ENCODE results near the gene RABAC1. TPM values are rescaled to one million over a fixed set of nuclear protein-coding genes. Genes with fewer than 3 reads are reported as not detected.
A peak's percentile ranks its signal among the peaks of the same experiment; 100 is the strongest.

RABAC1 gene
- polyA plus RNA-seq, 4 donors, result 48.1 to 103 (median 66.2) TPM

- DNase-seq (ENCODE audit: low read depth in 4 of 4, low spot score in 3 of 4), result no peak
These were observed 31.5 kb upstream of the RABAC1 start for GRCh38 chr19:41990615-41991014.

- DNase-seq (ENCODE audit: low read depth in 4 of 4, low spot score in 3 of 4), result no peak
These were observed 30.9 kb upstream of the RABAC1 start for GRCh38 chr19:41990028-41990427.

GRCh38 chr19:41988947-41989346 is 29.8 kb upstream of the RABAC1 start:
- DNase-seq (ENCODE audit: low read depth in 4 of 4, low spot score in 3 of 4), result no peak

DNA sequence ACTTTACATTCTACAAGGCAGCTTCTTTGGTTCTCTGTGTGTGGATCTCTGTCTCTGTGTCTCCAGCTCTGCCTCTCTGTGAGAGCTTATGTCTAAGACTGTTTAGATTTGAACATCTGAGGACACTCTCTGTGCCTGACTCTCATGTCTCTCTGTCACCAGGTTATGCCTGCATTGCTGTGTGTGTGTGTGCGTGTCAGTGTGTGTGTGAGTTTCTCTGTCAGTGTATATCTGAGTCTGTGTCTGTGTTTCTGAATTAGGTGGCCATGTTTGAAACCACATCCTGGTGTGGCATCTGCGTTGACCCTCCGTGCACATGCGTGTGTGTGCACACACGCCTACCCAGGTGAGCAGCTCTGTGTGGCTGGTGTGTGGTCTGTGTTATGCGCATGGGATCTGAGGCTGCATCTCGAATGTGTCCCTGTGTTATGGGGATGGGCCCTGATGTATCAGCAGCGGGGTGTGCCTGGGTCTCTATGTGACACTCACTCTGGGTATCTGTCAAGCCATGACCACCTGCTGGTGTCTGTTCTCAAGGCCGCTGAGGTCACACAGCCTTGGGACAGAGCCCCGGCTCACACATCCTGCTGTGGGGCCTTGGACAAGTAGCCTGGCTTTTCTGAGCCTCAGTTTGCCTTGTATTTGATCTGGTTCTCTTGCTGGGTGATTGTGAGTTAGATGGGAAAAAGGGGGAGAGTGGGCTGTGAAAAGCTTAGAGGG is 28.2 kb upstream of the RABAC1 start:
- DNase-seq (ENCODE audit: low read depth in 4 of 4, low spot score in 3 of 4), result no peak

- DNase-seq (ENCODE audit: low read depth in 4 of 4, low spot score in 3 of 4), result no peak
These were observed 25.8 kb upstream of the RABAC1 start for GRCh38 chr19:41984961-41985360.

DNA sequence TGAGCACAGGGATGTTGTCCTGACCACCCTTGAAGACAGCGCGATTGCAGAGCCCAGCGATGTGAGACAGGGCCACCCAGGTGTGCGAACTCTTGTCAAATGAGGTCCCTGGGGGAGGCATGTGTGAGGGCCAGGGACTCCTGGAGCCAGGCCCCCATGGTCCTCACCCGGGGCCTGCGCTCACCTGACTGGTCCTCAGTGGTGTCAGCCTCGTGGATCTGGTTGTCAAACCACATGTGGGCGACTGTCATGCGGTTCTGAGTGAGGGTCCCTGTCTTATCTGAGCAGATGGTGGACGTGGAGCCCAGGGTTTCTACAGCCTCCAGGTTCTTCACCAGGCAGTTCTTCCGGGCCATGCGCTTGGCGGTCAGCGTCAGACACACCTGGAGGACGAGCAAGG is 22.6 kb upstream of the RABAC1 start:
- no peak for DNase-seq (ENCODE audit: low read depth in 4 of 4, low spot score in 3 of 4)

- no peak for DNase-seq (ENCODE audit: low read depth in 4 of 4, low spot score in 3 of 4)
These were observed 19.3 kb upstream of the RABAC1 start for GRCh38 chr19:41978470-41978869.

DNA sequence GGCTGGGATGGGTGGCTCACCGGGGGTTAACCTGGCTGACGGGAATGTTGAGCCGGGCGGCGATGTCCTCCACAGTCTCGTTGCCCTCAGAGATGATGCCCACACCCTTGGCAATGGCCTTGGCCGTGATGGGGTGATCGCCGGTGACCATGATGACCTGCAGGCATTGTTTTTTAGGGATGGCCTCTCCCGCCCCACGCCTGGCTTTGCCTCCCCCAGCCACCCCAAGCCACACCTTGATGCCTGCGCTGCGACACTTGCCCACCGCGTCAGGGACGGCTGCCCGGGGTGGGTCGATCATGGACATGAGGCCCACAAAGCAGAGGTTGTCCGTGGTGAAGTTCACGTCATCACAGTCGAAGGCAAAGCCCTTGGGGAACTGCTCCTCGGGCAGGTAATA is 18.8 kb upstream of the RABAC1 start:
- no peak for DNase-seq (ENCODE audit: low read depth in 4 of 4, low spot score in 3 of 4)

GRCh38 chr19:41974652-41975051 is 15.5 kb upstream of the RABAC1 start:
- no peak for DNase-seq (ENCODE audit: low read depth in 4 of 4, low spot score in 3 of 4)

DNA sequence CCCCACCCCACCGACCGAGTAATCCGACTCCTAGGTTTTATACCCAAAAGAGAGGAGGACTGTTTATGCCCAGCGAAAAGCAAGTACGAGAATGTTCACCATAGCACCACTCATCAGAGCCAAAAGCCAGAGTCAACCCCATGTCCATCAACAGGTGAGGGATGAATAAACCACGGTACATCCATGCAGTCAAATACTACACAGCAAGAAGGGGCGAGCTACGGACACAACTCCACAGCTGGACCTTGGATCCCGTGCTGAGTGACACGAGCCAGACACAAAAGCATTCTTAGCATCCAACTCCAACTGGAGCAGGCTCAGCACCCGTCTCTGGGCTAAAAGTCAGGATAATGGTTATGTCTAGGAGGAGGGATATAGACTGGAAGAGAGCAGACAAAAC is 12.2 kb upstream of the RABAC1 start:
- DNase-seq (ENCODE audit: low read depth in 4 of 4, low spot score in 3 of 4), result no peak

GRCh38 chr19:41969772-41970458 is 10.8 kb upstream of the RABAC1 start:
- DNase-seq (ENCODE audit: low read depth in 4 of 4, low spot score in 3 of 4), result no peak

DNA sequence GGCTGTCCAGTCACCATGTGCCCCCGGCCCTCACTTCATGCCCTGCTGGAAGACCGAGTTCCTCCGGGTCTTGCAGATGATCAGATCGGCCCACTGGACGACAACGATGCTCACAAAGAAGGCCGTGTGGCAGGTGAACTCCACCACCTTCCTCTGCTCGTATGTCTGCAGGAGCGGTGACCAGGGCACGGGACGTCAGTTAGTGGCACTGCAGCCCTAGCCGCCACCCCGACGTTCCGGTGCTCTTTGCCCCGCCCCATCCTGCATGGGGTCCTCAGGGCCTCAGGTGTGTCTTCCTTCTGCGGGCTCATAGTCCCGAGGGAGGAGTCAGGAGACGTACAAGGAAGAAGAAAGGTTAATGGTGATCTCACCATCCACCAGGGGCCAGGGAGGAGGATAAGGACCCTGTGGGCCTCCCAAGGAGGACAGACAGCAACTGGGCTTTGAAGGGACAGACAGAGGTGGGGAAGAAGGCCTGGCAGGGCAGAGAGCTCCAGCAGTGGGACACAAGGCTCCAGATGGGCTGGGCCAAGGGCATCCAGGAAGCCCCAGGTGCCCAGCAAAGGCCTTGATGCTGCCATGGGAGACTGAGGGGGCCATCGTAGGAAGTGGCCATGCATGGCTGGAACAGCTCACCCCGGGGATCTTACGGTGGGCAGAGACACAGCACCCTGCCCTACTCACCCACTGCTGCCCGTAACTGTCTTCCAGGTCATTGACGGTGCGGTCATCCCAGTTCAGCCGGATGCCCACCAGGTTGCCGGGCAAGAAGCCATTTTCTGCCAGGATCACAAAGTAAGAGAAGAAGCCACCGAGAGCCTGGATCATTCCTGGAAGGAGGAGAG is 9.9 kb upstream of the RABAC1 start:
- no peak for DNase-seq (ENCODE audit: low read depth in 4 of 4, low spot score in 3 of 4)

DNA sequence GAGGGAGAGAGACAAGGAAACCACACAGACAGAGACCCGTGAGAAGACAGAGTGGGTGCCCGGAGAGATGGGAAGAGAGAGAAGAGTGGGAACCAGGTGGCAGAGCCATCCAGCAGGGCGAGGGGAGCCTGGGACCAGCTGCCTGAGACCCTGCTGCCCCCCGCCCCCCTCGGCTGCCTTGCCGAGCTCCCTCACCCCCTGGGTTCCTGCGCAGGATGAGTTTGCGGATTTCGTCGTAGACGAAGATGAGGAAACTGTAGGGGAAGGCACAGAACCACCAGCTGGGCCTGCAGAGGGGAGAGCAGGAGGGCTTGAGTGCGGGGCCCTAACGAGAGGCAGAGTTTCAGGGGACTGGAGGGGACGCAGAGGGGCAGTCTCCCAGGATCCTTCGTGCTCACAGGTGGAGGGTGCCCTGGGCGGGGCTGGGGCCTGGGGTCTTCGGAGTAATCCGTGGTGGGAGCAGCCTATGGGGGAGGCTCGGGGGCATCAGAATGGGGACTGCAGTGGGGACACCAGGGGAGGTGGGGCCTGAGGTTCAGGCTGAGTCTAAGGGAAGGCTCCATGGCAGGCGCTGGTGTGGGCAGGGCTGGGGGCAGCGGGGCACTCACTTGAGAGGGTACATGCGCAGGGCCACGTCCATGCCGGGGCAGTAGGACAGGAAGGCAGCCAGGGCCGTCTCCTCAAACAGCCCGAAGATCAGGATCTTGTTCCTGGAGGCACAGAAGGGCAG is 8.1 kb upstream of the RABAC1 start:
- no peak for DNase-seq (ENCODE audit: low read depth in 4 of 4, low spot score in 3 of 4)

DNA sequence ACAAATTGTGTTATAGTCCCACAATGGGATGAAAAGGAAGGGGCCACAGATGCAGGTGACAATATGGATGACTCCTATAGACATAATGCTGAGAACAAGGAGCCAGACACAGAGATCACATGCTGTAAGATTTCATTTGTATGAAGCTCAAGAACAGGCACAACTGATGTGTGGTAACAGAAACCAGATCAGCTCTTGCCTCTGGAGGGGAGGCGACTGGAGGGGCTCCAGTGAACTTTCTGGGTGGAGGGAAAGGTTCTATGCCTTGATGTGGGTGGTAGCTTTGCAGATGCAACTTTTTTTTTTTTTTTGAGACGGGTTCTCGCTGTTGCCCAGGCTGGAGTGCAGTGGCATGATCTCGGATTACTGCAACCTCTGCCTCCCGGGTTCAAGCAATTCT is 6.0 kb upstream of the RABAC1 start:
- no peak for DNase-seq (ENCODE audit: low read depth in 4 of 4, low spot score in 3 of 4)

GRCh38 chr19:41960973-41961372 is 1.9 kb upstream of the RABAC1 start:
- no peak for DNase-seq (ENCODE audit: low read depth in 4 of 4, low spot score in 3 of 4)

- peak in 2 of 4 donors; percentile 55 to 63 for DNase-seq (ENCODE audit: low read depth in 4 of 4, low spot score in 3 of 4)
These were observed 610 bp downstream of the RABAC1 start for GRCh38 chr19:41958367-41959055.

- DNase-seq (ENCODE audit: low read depth in 4 of 4, low spot score in 3 of 4), result peak in 2 of 4 donors; percentile 78
These were observed 1.2 kb downstream of the RABAC1 start for GRCh38 chr19:41957838-41958366.

- DNase-seq (ENCODE audit: low read depth in 4 of 4, low spot score in 3 of 4), result no peak
These were observed 1.8 kb downstream of the RABAC1 start for GRCh38 chr19:41957161-41957837.

GRCh38 chr19:41956621-41957020 is 2.5 kb downstream of the RABAC1 start:
- no peak for DNase-seq (ENCODE audit: low read depth in 4 of 4, low spot score in 3 of 4)

All from right renal pelvis (tissue), 4 donors.